OCI-LY7 (cell line): ENCODE data around the gene CEACAM18.

Experiments used
- EZH2phosphoT487 ChIP-seq: fragments of 200-600 bp; sonication (generic); IDR thresholded peaks from 2 replicates; pipeline ENCODE4 v1.6.1; 2018; ENCODE audit warnings: low read depth, borderline replicate concordance, mild to moderate bottlenecking, mixed run types, antibody characterized with exemption, low read length, moderate library complexity, mixed read lengths
- TF ChIP-seq, protein P1 (sequence below): fragments of 200-600 bp; sonication (generic); conservative IDR thresholded peaks from 2 replicates; pipeline ENCODE4 v1.5.1; 2014; ENCODE audit warnings: mild to moderate bottlenecking, antibody characterized with exemption, low read length, moderate library complexity, mixed read lengths

GRCh38 chr19:51448011-51448410 is 30.3 kb upstream of the CEACAM18 start:
- TF ChIP-seq, protein P1, sequence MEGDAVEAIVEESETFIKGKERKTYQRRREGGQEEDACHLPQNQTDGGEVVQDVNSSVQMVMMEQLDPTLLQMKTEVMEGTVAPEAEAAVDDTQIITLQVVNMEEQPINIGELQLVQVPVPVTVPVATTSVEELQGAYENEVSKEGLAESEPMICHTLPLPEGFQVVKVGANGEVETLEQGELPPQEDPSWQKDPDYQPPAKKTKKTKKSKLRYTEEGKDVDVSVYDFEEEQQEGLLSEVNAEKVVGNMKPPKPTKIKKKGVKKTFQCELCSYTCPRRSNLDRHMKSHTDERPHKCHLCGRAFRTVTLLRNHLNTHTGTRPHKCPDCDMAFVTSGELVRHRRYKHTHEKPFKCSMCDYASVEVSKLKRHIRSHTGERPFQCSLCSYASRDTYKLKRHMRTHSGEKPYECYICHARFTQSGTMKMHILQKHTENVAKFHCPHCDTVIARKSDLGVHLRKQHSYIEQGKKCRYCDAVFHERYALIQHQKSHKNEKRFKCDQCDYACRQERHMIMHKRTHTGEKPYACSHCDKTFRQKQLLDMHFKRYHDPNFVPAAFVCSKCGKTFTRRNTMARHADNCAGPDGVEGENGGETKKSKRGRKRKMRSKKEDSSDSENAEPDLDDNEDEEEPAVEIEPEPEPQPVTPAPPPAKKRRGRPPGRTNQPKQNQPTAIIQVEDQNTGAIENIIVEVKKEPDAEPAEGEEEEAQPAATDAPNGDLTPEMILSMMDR, result no peak
- no peak for TF ChIP-seq EZH2phosphoT487
